ENCODE results near the gene RAD51B. TPM values are rescaled to one million over a fixed set of nuclear protein-coding genes. Genes with fewer than 3 reads are reported as not detected.

The RAD51B gene
- total RNA-seq, 1 donor from 2014 or later = 16.7 TPM

DNA sequence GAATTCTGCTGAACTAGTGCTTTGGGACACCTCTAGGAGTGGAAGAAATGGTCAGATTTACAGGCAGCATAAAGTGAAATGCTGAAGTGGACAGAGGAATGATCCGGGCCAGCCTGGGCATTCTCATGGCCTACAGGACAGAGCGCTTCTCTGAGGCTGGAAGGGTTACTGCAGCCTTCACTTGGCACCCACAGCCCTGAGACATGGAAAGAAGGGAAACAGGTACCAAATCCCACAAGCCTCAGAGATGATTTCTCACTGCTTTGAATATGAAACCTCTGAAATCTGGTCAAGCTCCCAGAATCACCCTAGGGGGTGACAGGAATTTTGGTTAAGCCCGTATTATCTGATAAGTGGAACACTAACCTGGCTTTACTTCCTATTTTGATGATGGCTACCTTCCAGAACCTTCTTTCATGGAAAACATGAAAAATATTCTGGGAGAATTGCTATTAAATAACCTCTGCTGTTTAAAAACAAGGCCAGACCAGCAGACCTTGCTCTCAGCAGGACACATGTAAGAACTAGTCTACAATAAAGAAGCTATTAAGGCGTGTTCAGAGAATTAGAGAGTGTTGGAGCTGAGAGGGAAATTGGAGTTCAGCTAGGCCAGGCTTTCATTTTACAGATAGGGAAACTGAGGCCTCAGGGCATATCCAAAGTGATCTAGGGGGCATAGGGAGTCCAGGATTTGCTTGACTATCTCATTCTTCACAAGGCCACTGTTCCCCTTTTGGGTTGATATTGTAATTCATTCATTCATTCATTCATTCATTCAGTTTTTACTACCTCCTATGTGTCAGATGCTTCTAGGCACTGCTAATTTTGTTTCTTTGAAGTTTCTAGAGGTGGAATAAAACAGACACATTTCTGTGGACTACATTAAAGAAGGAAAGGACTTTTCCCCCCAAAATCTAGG, 691.8 kb downstream of the RAD51B start:
- TF ChIP-seq, protein P1, sequence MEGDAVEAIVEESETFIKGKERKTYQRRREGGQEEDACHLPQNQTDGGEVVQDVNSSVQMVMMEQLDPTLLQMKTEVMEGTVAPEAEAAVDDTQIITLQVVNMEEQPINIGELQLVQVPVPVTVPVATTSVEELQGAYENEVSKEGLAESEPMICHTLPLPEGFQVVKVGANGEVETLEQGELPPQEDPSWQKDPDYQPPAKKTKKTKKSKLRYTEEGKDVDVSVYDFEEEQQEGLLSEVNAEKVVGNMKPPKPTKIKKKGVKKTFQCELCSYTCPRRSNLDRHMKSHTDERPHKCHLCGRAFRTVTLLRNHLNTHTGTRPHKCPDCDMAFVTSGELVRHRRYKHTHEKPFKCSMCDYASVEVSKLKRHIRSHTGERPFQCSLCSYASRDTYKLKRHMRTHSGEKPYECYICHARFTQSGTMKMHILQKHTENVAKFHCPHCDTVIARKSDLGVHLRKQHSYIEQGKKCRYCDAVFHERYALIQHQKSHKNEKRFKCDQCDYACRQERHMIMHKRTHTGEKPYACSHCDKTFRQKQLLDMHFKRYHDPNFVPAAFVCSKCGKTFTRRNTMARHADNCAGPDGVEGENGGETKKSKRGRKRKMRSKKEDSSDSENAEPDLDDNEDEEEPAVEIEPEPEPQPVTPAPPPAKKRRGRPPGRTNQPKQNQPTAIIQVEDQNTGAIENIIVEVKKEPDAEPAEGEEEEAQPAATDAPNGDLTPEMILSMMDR (conservative IDR thresholded peaks at IDR 0.05) = no peak
- H3K27ac Mint-ChIP-seq (ENCODE audit: unreplicated experiment) = peak overlapping the region; percentile 85
- H3K4me3 Mint-ChIP-seq = no peak overlapping the region
- H3K27me3 Mint-ChIP-seq (ENCODE audit: low read depth) = no peaks in the 10 kb centered on the region
- H3K4me1 Mint-ChIP-seq = peaks cover 55% of the 10 kb centered on the region
- no peak for DNase-seq (ENCODE audit: low read depth, low spot score)
- no peaks in the 10 kb centered on the region for H3K36me3 Mint-ChIP-seq (ENCODE audit: low read depth)
- no peaks in the 10 kb centered on the region for H3K9me3 Mint-ChIP-seq

DNA sequence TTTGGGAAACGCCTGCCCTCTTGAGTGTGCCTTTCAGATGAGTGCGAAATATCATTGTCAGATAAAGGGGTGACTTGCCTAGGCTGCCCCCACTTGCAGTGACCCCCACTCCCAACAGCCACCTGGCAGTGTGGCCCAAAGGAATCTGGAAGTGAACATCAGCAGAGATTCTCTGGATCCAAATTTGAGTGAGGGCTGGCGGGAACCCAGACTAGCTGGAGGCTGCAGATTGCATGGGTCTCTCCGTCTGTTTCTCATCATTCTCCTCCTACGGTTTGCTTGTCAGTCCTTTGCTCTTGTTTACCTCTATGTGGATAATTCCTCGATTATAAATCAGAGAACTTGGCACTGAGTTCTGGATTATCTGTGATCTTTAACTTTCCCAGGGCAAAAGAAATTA, 692.5 kb downstream of the RAD51B start:
- TF ChIP-seq, protein P1 (conservative IDR thresholded peaks at IDR 0.05) = no peak
- Mint-ChIP-seq H3K27ac (ENCODE audit: unreplicated experiment) (no peak overlapping the region), H3K9me3 (no peaks in the 10 kb centered on the region), H3K4me1 (peaks cover 55% of the 10 kb centered on the region), H3K27me3 (ENCODE audit: low read depth) (no peaks in the 10 kb centered on the region), H3K4me3 (no peak overlapping the region), H3K36me3 (ENCODE audit: low read depth) (no peaks in the 10 kb centered on the region)
- no peak for DNase-seq (ENCODE audit: low read depth, low spot score)

DNA sequence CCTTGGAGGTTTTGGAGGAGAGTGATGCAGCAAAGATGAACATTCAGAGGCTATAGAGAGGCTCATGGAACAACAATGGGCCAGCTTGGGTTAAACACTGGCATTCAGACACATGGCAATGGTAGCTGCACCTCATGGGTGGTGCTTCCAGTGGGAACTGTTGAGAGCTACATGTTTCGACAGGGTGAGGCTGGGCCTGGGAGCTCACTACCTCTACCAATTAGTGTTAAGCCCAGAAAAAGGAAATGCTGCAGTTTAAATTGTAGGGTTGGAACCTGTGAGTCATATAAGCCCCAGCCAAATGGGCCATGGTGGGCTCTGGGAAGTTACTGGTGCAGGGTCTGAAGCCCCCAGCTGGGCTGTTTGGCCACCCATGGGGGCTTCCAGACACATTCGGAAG, 693.6 kb downstream of the RAD51B start:
- no peak overlapping the region for H3K27ac Mint-ChIP-seq (ENCODE audit: unreplicated experiment)
- DNase-seq (ENCODE audit: low read depth, low spot score) = no peak
- no peaks in the 10 kb centered on the region for H3K36me3 Mint-ChIP-seq (ENCODE audit: low read depth)
- H3K4me1 Mint-ChIP-seq = peaks cover 59% of the 10 kb centered on the region
- no peaks in the 10 kb centered on the region for H3K9me3 Mint-ChIP-seq
- TF ChIP-seq, protein P1 (conservative IDR thresholded peaks at IDR 0.05) = no peak
- H3K4me3 Mint-ChIP-seq = no peak overlapping the region
- H3K27me3 Mint-ChIP-seq (ENCODE audit: low read depth) = no peaks in the 10 kb centered on the region

DNA sequence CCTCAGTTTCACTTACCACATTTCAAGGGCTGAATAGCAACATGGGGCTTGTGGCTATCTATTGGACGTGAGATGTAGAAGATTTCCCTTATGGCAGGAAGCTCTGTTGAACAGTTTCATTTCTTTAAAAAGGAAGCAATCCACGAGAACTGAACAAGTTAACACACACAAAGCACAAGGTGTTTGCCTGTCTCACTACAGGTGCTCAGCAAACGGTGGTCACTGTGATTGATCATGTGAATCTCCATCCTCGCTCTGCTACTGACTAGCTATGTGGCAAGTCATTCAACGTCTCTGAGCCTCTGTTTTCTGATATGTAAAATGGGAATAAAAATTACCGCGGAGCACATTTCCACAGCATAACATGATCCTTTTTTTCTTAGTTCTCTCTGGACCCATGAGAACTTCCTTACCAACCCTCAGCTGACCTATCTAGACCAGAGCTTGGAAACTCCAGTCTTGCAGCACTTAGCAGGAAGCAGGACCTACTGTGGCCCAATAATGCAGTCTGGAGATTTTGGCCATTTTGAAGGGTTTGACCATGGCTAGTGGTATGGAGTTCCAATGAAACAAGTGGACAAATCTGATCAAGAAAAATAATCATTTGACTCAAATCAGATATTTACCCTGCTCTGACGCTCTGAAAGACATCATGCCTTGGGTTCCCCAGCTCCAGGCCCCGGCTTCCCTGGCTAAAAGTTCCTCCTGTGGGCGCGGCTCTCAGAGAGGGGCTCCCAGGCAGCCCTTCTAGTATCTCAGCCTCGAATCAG, 694.4 kb downstream of the RAD51B start:
- Mint-ChIP-seq H3K4me1 (peaks cover 65% of the 10 kb centered on the region), H3K9me3 (no peaks in the 10 kb centered on the region), H3K27me3 (ENCODE audit: low read depth) (no peaks in the 10 kb centered on the region), H3K36me3 (ENCODE audit: low read depth) (no peaks in the 10 kb centered on the region), H3K4me3 (no peak overlapping the region), H3K27ac (ENCODE audit: unreplicated experiment) (no peak overlapping the region)
- no peak for DNase-seq (ENCODE audit: low read depth, low spot score)
- TF ChIP-seq, protein P1 (conservative IDR thresholded peaks at IDR 0.05) = no peak

DNA sequence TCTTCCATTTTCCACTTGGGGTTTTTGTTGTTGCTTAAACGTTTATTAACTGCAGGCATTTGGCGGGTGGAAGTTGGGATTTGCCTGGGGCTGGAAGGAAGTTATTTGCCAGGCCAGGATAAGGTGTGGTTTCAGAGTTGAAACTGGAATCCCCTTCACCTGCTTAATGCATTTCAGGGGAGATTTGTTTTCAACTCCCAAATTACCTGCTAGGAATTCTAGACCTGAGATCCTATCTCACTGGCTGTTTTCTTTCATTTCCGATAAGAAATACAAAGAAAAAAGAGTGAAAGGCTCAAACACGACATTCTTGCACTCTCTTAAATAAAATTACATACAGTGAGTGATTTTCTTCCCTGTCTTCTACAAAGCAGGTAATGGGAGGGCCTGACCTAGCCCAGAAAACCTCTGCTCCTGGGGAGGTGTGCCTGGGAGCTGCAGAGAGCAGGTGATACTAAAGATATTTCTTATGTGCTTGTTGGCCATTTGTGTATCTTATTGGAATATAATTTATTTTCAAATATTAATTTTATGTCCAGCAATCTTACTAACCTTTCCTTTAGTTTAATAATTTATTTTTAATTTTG, 695.1 kb downstream of the RAD51B start:
- no peaks in the 10 kb centered on the region for H3K27me3 Mint-ChIP-seq (ENCODE audit: low read depth)
- no peaks in the 10 kb centered on the region for H3K36me3 Mint-ChIP-seq (ENCODE audit: low read depth)
- TF ChIP-seq, protein P1 (conservative IDR thresholded peaks at IDR 0.05) = no peak
- H3K27ac Mint-ChIP-seq (ENCODE audit: unreplicated experiment) = no peak overlapping the region
- H3K4me1 Mint-ChIP-seq = peaks cover 66% of the 10 kb centered on the region
- DNase-seq (ENCODE audit: low read depth, low spot score) = no peak
- no peak overlapping the region for H3K4me3 Mint-ChIP-seq
- H3K9me3 Mint-ChIP-seq = no peaks in the 10 kb centered on the region
